ENCODE data around the gene SCRN2. TPM values are rescaled to one million over a fixed set of nuclear protein-coding genes. Genes with fewer than 3 reads are reported as not detected.

The SCRN2 gene
- total RNA-seq, 1 donor from 2014 or later = 33.1 TPM

- Histone ChIP-seq H3K27me3 (no peaks in the 10 kb centered on the region), H3K4me3 (no peak overlapping the region), H3K36me3 (peaks cover 0 to 50% of the 10 kb centered on the region in 2 donors), H3K9me3 (no peaks in the 10 kb centered on the region), H3K4me1 (peaks cover 26% of the 10 kb centered on the region), H3K27ac (no peak overlapping the region)
- intact Hi-C loops (cut with DNase I) = no loop called here
- TF ChIP-seq, protein P1, sequence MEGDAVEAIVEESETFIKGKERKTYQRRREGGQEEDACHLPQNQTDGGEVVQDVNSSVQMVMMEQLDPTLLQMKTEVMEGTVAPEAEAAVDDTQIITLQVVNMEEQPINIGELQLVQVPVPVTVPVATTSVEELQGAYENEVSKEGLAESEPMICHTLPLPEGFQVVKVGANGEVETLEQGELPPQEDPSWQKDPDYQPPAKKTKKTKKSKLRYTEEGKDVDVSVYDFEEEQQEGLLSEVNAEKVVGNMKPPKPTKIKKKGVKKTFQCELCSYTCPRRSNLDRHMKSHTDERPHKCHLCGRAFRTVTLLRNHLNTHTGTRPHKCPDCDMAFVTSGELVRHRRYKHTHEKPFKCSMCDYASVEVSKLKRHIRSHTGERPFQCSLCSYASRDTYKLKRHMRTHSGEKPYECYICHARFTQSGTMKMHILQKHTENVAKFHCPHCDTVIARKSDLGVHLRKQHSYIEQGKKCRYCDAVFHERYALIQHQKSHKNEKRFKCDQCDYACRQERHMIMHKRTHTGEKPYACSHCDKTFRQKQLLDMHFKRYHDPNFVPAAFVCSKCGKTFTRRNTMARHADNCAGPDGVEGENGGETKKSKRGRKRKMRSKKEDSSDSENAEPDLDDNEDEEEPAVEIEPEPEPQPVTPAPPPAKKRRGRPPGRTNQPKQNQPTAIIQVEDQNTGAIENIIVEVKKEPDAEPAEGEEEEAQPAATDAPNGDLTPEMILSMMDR (IDR thresholded peaks at IDR 0.05) = no peak
- TF ChIP-seq POLR2AphosphoS5 (IDR thresholded peaks at IDR 0.05; ENCODE audit: insufficient read depth in 1 of 2, low read depth in 1 of 2) = no peak
- TF ChIP-seq POLR2A (IDR thresholded peaks at IDR 0.05) = no peak
- DNase-seq (ENCODE audit: extremely low spot score in 2 of 2) = no peak
These were observed 21.6 kb downstream of the SCRN2 start for GRCh38 chr17:47819475-47819874.

DNA sequence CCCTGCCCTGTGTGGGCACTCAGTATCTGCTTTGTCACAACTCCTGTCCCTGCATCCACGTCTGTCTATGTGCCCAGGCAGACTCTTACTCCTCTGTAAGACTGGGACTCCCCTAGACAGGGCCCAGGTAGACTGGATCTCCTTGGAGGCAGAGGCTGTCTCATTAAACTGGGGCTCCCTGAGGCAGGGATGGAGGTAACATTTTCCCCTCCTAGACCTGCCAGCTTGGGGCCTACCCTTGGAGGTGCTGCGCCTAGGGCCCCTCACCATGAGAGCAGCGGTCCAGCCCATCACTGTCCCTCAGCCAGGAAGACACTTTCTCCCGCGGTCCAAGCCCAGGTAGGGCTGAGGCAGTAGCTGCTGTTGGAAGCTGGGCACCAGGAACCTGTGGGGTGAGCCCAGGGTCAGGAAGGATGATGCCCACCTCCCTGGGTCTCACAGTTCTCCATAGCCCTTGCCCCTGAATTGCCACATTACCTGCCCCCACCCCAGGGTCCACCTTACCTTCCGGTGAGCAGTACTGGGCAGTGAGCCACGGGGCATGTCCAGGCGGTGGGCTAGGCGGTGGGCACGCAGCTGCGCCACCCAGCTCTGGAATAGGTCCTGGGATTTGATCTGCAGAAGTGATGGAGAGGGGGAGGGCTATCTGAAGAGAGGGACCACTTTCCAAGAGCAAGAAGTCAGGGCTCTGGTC is 22.9 kb downstream of the SCRN2 start:
- H3K36me3 ChIP-seq = peaks cover 0 to 40% of the 10 kb centered on the region in 2 donors
- TF ChIP-seq POLR2AphosphoS5 (IDR thresholded peaks at IDR 0.05; ENCODE audit: insufficient read depth in 1 of 2, low read depth in 1 of 2) = no peak
- TF ChIP-seq, protein P1 (IDR thresholded peaks at IDR 0.05) = no peak
- no peak for TF ChIP-seq POLR2A (IDR thresholded peaks at IDR 0.05)

DNA sequence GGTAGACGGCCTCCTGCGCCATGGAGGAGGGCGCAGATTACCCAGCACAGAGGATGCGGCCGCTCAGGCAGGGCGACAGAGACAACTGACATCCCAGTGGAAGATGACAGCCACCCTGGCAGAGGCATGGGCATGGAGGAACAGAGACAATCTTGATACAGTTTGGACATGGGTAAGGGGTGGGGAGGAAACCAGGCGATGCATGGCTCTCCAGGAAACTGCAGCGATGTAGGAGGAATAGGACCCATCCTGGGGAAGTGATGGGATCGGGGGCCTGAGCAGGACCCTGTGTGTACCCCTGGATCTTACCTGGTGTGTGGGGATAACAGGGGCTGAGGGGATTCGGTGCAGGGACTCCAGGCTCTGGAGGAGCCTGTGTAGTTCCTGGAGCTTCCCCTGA is 24.1 kb downstream of the SCRN2 start:
- H3K36me3 ChIP-seq = peaks cover 0 to 40% of the 10 kb centered on the region in 2 donors
- peaks cover 22% of the 10 kb centered on the region for H3K4me1 ChIP-seq
- DNase-seq (ENCODE audit: extremely low spot score in 2 of 2) = no peak
- intact Hi-C loops (cut with DNase I) = no loop called here
- H3K27ac ChIP-seq = no peak overlapping the region
- no peaks in the 10 kb centered on the region for H3K9me3 ChIP-seq
- H3K4me3 ChIP-seq = no peak overlapping the region
- TF ChIP-seq POLR2A (IDR thresholded peaks at IDR 0.05) (no peak), POLR2AphosphoS5 (IDR thresholded peaks at IDR 0.05; ENCODE audit: insufficient read depth in 1 of 2, low read depth in 1 of 2) (no peak)
- TF ChIP-seq, protein P1 (IDR thresholded peaks at IDR 0.05) = no peak
- H3K27me3 ChIP-seq = no peaks in the 10 kb centered on the region

More for the DNA sequence above, 22.9 kb downstream of the SCRN2 start:
- H3K9me3 ChIP-seq = no peaks in the 10 kb centered on the region
- peaks cover 26% of the 10 kb centered on the region for H3K4me1 ChIP-seq
- DNase-seq (ENCODE audit: extremely low spot score in 2 of 2) = no peak
- no peaks in the 10 kb centered on the region for H3K27me3 ChIP-seq
- H3K27ac ChIP-seq = no peak overlapping the region
- intact Hi-C loops (cut with DNase I) = no loop called here
- H3K4me3 ChIP-seq = no peak overlapping the region

GRCh38 chr17:47816111-47816735 is 24.9 kb downstream of the SCRN2 start:
- peaks cover 0 to 40% of the 10 kb centered on the region in 2 donors for H3K36me3 ChIP-seq
- no peak overlapping the region for H3K4me3 ChIP-seq
- no peaks in the 10 kb centered on the region for H3K27me3 ChIP-seq
- no peaks in the 10 kb centered on the region for H3K9me3 ChIP-seq
- TF ChIP-seq POLR2AphosphoS5 (IDR thresholded peaks at IDR 0.05; ENCODE audit: insufficient read depth in 1 of 2, low read depth in 1 of 2) (no peak), POLR2A (IDR thresholded peaks at IDR 0.05) (no peak)
- TF ChIP-seq, protein P1 (IDR thresholded peaks at IDR 0.05) = no peak
- intact Hi-C loops (cut with DNase I) = no loop called here
- no peak overlapping the region for H3K27ac ChIP-seq
- peaks cover 15% of the 10 kb centered on the region for H3K4me1 ChIP-seq
- no peak for DNase-seq (ENCODE audit: extremely low spot score in 2 of 2)
